Measurements from ENCODE around the gene KRTCAP3. TPM values are rescaled to one million over a fixed set of nuclear protein-coding genes. Genes with fewer than 3 reads are reported as not detected.

Gene KRTCAP3
- total RNA-seq, 3 donors from 2014 or later: 43.9 to 93.4 (median 85.1) TPM

GRCh38 chr2:27408601-27409320, 33.4 kb upstream of the KRTCAP3 start:
- DNase-seq (peak in 1 of 3 donors; percentile 35), ATAC-seq (peak; percentile 60)
- intact Hi-C loops (cut with DNase I, micrococcal nuclease): no loop called here
- TF ChIP-seq CTCF (IDR thresholded peaks at IDR 0.05): no peak
- H3K36me3 ChIP-seq (ENCODE audit: low read depth): no peaks in the 10 kb centered on the region
- peaks cover 15% of the 10 kb centered on the region for H3K4me1 ChIP-seq (ENCODE audit: low read depth)
- no peaks in the 10 kb centered on the region for H3K9me3 ChIP-seq
- peak overlapping the region; percentile 71 for H3K4me3 ChIP-seq

- H3K4me1 ChIP-seq (ENCODE audit: low read depth): peaks cover 15% of the 10 kb centered on the region
- no peaks in the 10 kb centered on the region for H3K9me3 ChIP-seq
- peak within 1 kb of the TSS; percentile 71 for H3K4me3 ChIP-seq
- intact Hi-C loops (cut with DNase I, micrococcal nuclease): no loop called here
- peak; percentile 99 for ATAC-seq
- H3K36me3 ChIP-seq (ENCODE audit: low read depth): no peaks in the 10 kb centered on the region
- peak; percentile 97 to 99 (median 98) for DNase-seq
- no peak for TF ChIP-seq CTCF (IDR thresholded peaks at IDR 0.05)
Measured at GRCh38 chr2:27409321-27410073, 32.7 kb upstream of the KRTCAP3 start, which contains the start of gene PPM1G. Gene PPM1G, minus strand, starts transcription at chr2:27409591. Its CDS starts 169 bp downstream, at chr2:27409422.

DNA sequence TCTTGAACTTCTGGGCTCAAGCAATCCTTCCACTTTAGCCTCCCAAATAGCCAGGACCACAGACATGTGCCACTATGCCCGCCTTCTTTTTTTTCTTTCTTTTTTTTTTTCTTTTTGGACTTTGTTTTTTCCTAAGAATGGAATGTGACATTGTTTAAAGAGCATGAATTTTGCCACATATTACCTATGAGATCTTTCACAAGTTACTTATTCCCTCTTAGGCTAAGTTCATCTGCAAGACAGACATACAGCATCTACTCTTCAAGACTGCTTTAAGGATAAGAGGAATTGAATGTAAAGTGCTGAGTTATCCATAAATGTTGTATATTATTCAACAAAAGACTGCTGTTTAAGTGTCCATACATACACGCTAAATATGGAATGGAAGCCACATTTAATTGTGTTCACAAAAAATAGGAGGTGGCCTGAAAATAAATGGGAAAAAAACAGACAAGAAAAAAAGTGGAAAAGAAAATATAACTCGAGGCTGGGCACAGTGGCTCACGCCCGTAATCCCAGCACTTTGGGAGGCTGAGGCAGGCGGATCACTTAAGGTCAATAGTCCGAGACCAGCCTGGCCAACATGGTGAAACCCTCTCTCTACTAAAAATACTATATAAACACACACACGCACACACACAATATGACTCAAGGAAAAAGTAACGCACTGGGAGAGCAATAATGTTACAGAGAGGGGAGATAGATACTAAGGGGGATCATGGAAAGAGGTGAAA, 29.6 kb upstream of the KRTCAP3 start:
- no peaks in the 10 kb centered on the region for H3K36me3 ChIP-seq (ENCODE audit: low read depth)
- no peak for TF ChIP-seq CTCF (IDR thresholded peaks at IDR 0.05)
- no peak for DNase-seq

GRCh38 chr2:27416151-27416550, 26.0 kb upstream of the KRTCAP3 start:
- Histone ChIP-seq H3K9me3 (no peaks in the 10 kb centered on the region), H3K4me3 (no peak overlapping the region), H3K36me3 (ENCODE audit: low read depth) (no peaks in the 10 kb centered on the region), H3K4me1 (ENCODE audit: low read depth) (peaks cover 6% of the 10 kb centered on the region)
- intact Hi-C loops (cut with DNase I, micrococcal nuclease): no loop called here
- ATAC-seq (no peak), DNase-seq (no peak)
- no peak for TF ChIP-seq CTCF (IDR thresholded peaks at IDR 0.05)

More for the DNA sequence above, 29.6 kb upstream of the KRTCAP3 start:
- peaks cover 15% of the 10 kb centered on the region for H3K4me1 ChIP-seq (ENCODE audit: low read depth)
- intact Hi-C loops (cut with DNase I, micrococcal nuclease): no loop called here
- no peak for ATAC-seq
- H3K4me3 ChIP-seq: no peak overlapping the region
- no peaks in the 10 kb centered on the region for H3K9me3 ChIP-seq

GRCh38 chr2:27420996-27421395, 21.2 kb upstream of the KRTCAP3 start:
- ATAC-seq (no peak), DNase-seq (no peak)
- Histone ChIP-seq H3K36me3 (ENCODE audit: low read depth) (no peaks in the 10 kb centered on the region), H3K9me3 (no peaks in the 10 kb centered on the region), H3K4me1 (ENCODE audit: low read depth) (peaks cover 6% of the 10 kb centered on the region), H3K4me3 (no peak overlapping the region)
- TF ChIP-seq CTCF (IDR thresholded peaks at IDR 0.05): no peak
- intact Hi-C loops (cut with DNase I, micrococcal nuclease): no loop called here
